HepG2 (cell line): ENCODE measurements around the gene RNPEPL1. TPM values are rescaled to one million over a fixed set of nuclear protein-coding genes. Genes with fewer than 3 reads are reported as not detected.
A peak's percentile ranks its signal among the peaks of the same experiment; 100 is the strongest.

Experiments used
- ATAC-seq: fragments of 200-7000 bp; cut with Tn5 transposase; 3 replicates; pipeline ENCODE4 v1.9.1; 2020; ENCODE audit warnings: mild to moderate bottlenecking, moderate library complexity
- BruUV-seq: library from RNA; stranded (reverse); fragments of 400-500 nt; replicated peaks from 2 replicates; lab custom pipeline; 2021; lab: Mats Ljungman, UMichigan
- CTCF ChIA-PET: fragments of 300-600 bp; formaldehyde crosslinking; extraction: SDS; loops from one replicate; lab custom pipeline; 2021; ENCODE audit warnings: low total read pairs, inconsistent platforms, low intra/inter-chr PET ratio; lab: Yijun Ruan, JAX
- POLR2A ChIA-PET: fragments of 350-600 bp; sonication (Branson Sonifier 250); formaldehyde crosslinking; loops from one replicate; lab custom pipeline; 2020; ENCODE audit warnings: antibody characterized with exemption, inconsistent platforms; lab: Yijun Ruan, JAX
- DNase-seq: peaks from one replicate; pipeline ENCODE4 v3.0.0-alpha.2; 2015; ENCODE audit warnings: low spot score
- FAIRE-seq: peaks from 3 replicates; lab custom pipeline; 2011; peaks lifted over from hg19 to GRCh38; lab: Jason Lieb, UNC
- H2AFZ ChIP-seq: one replicate; pipeline ENCODE4 v1.6.1; 2011; ENCODE audit warnings: low read length, inconsistent platforms
- H3K27ac ChIP-seq: fragments of 300-600 bp; 3 replicates; pipeline ENCODE4 v1.8.0; 2011; ENCODE audit warnings: mixed run types, mild to moderate bottlenecking, mixed read lengths, low read length, inconsistent platforms; ENCODE audit not compliant: insufficient read depth; ENCODE audit errors: extremely low read length
- H3K27me3 ChIP-seq, 2 experiments: fragments of 200-600 bp in 1 of 2; 2 replicates in 1 of 2; 3 replicates in 1 of 2; pipeline versions ENCODE4 v1.6.0 to v1.8.0; 2011; ENCODE audit warnings: low read length in 2 of 2, mild to moderate bottlenecking in 2 of 2, moderate library complexity in 2 of 2, inconsistent platforms in 1 of 2; ENCODE audit not compliant: insufficient read depth in 2 of 2, control insufficient read depth in 1 of 2
- H3K36me3 ChIP-seq, 2 experiments: fragments of 200-600 bp in 1 of 2; replicated peaks in 1 of 2; 2 replicates in 1 of 2; 3 replicates in 1 of 2; pipeline versions ENCODE4 v1.5.1 to v1.8.0; 2011; ENCODE audit warnings: low read length in 2 of 2, inconsistent platforms in 1 of 2; ENCODE audit not compliant: insufficient read depth in 2 of 2, control insufficient read depth in 1 of 2
- H3K4me1 ChIP-seq: 2 replicates; pipeline ENCODE4 v1.5.1; 2012; ENCODE audit warnings: low read length, inconsistent platforms; ENCODE audit not compliant: insufficient read depth
- H3K4me2 ChIP-seq: 2 replicates; pipeline ENCODE4 v1.6.0; 2011; ENCODE audit warnings: low read depth, low read length, inconsistent platforms
- H3K4me3 ChIP-seq, 3 experiments: fragments of 200-600 bp in 1 of 3; sonication (generic), shearing (Covaris generic) in 1 of 3; replicated peaks in 1 of 3; 2 replicates each; pipeline ENCODE4 v1.5.1; 2011 to 2016; ENCODE audit warnings: low read length in 3 of 3, inconsistent platforms in 2 of 3, low read depth in 2 of 3, mild to moderate bottlenecking in 2 of 3, control low read depth in 1 of 3, mixed read lengths in 1 of 3; ENCODE audit not compliant: insufficient read depth in 1 of 3
- H3K79me2 ChIP-seq: one replicate; pipeline ENCODE4 v1.6.1; 2011; ENCODE audit warnings: low read length, inconsistent platforms; ENCODE audit not compliant: insufficient read depth
- H3K9ac ChIP-seq: 2 replicates; pipeline ENCODE4 v1.6.0; 2011; ENCODE audit warnings: mild to moderate bottlenecking, low read depth, low read length, inconsistent platforms; ENCODE audit not compliant: insufficient read depth
- H3K9me3 ChIP-seq: 2 replicates; pipeline ENCODE4 v1.5.1; 2012; ENCODE audit warnings: mild to moderate bottlenecking, low read length
- H4K20me1 ChIP-seq: 2 replicates; pipeline ENCODE4 v1.6.0; 2011; ENCODE audit warnings: inconsistent platforms, mild to moderate bottlenecking, low read length, moderate library complexity; ENCODE audit not compliant: insufficient read depth
- CTCF ChIP-seq: sonication (generic); formaldehyde crosslinking; IDR thresholded peaks from 2 replicates; pipeline ENCODE4 v1.5.0; 2020; ENCODE audit warnings: mild to moderate bottlenecking, missing genetic modification reagents, moderate library complexity
- MYC ChIP-seq: sonication (generic); formaldehyde crosslinking; IDR thresholded peaks from 2 replicates; pipeline ENCODE4 v1.9.0; 2021; ENCODE audit warnings: missing genetic modification reagents, borderline replicate concordance
- PREB ChIP-seq: sonication (generic); formaldehyde crosslinking; IDR thresholded peaks from 2 replicates; pipeline ENCODE4 v1.4.0; 2020; ENCODE audit warnings: missing genetic modification reagents
- RNF2 ChIP-seq: fragments of 450-650 bp; conservative IDR thresholded peaks from 2 replicates; pipeline ENCODE4 v1.6.1; 2016; ENCODE audit warnings: low read depth
- ZFYVE20 ChIP-seq: sonication (generic); formaldehyde crosslinking; IDR thresholded peaks from 2 replicates; pipeline ENCODE4 v1.8.0; 2023; ENCODE audit warnings: low read depth, mild to moderate bottlenecking, moderate library complexity, missing genetic modification reagents, borderline replicate concordance
- ZNF317 ChIP-seq: sonication (generic); formaldehyde crosslinking; IDR thresholded peaks from 2 replicates; pipeline ENCODE4 v1.5.0; 2020; ENCODE audit warnings: mild to moderate bottlenecking, missing genetic modification reagents
- ZNF563 ChIP-seq: sonication (generic); formaldehyde crosslinking; IDR thresholded peaks from 2 replicates; pipeline ENCODE4 v1.8.0; 2022; ENCODE audit warnings: mild to moderate bottlenecking, moderate library complexity, missing genetic modification reagents
- ZSCAN25 ChIP-seq: sonication (generic); formaldehyde crosslinking; IDR thresholded peaks from 2 replicates; pipeline ENCODE4 v1.8.0; 2022; ENCODE audit warnings: mild to moderate bottlenecking, missing genetic modification reagents
- ZSCAN30 ChIP-seq: sonication (generic); formaldehyde crosslinking; IDR thresholded peaks from 2 replicates; pipeline ENCODE4 v1.5.0; 2020; ENCODE audit warnings: mild to moderate bottlenecking, missing genetic modification reagents
- WGBS: methylation state at CpG from one replicate; pipeline ENCODE4 v1.1.6; 2017; ENCODE audit warnings: low lambda C conversion rate; 5-methylcytosine and 5-hydroxymethylcytosine counted together
- in situ Hi-C: cut with HindIII; loops from 2 replicates; pipeline ENCODE4 v1.10.0; 2017; ENCODE audit warnings: low pct_unique_long_range_greater_than_20kb; ENCODE audit not compliant: extremely low pct_ligation_motif_present
- intact Hi-C: fragments of 100-400 bp; cut with micrococcal nuclease; formaldehyde crosslinking; loops from one replicate; pipeline ENCODE4 v1.10.0; 2022; ENCODE audit not compliant: unreplicated experiment
- polyA plus RNA-seq, 8 experiments: library from polyadenylated mRNA; depleted of rRNA in 3 of 8; stranded (reverse) in 7 of 8; unstranded in 1 of 8; fragments of >200 nt; fragmentation: Illumina TruSeq in 4 of 8; extraction: Trizol in 4 of 8; gene quantifications; 2 replicates each; pipeline versions ENCODE4 v1.2.1 to v1.2.3, GENCODE V29; 2011 to 2016; ENCODE audit warnings: low read depth in 4 of 8, missing spikeins in 1 of 8, mixed read lengths in 1 of 8; ENCODE audit not compliant: insufficient read depth in 1 of 8
- total RNA-seq, 5 experiments: library from RNA; depleted of rRNA; stranded (reverse); fragments of >200 nt; fragmentation: Illumina TruSeq; extraction: Trizol; gene quantifications; 2 replicates each; pipeline ENCODE4 v1.2.3, GENCODE V29; 2016; ENCODE audit warnings: low read depth in 1 of 5
- TF ChIP-seq, protein P1 (sequence below): sonication (generic); formaldehyde crosslinking; IDR thresholded peaks from 2 replicates; pipeline ENCODE4 v1.4.0; 2020; ENCODE audit warnings: low read depth, missing genetic modification reagents

RNPEPL1 gene
- total and polyA plus RNA-seq, 2 of the 13 experiments (the other 11 are each of a cell fraction or from before 2014, with no cell fraction given): 13.0 to 18.0 TPM

DNA sequence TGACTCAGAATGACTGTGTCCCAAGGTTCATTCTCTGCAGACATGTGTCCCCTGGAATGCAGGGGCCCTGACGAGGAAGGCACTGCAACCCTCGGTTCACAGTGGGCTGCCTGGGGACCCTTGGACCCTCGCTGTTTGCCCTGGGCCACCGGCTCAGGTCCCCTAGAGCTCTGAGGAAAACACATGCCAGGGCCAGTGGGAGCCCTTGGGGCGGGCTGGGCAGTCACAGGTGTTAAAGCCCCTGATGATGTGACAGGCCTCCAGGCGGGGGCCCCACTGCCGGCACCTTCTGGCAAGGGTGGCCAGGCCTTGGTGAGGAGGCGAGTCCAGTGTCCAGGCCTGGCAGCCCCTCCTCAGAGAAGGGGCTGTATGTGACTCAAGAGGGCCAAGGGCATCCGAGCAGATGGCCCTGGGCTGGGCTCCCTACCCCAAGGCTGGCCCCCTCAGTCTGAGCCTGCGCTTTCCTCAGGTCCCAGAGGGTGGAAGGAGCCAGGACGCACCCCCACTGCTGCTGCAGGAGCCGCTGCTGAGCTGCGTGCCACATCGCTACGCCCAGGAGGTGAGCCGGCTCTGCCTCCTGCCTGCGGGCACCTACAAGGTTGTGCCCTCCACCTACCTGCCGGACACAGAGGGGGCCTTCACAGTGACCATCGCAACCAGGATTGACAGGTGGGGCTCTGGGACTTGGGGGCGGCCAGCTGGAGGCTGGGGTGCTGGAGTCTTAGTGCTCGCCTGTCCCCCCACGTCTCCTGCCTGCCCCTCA, 29.3 kb downstream of the RNPEPL1 start (continued):
- TF ChIP-seq PREB (no peak), ZNF317 (CRISPR knock-in tag) (no peak), RNF2 (0 out of 2 replicates have a peak, but pooled peaks have one; percentile 66), ZSCAN25 (0 out of 2 replicates have a peak, but pooled peaks have one; percentile 10), CTCF (CRISPR knock-in tag) (peak; percentile 34; the same call in 1 of the 2 replicates), ZNF563 (CRISPR knock-in tag) (0 out of 2 replicates have a peak, but pooled peaks have one; percentile 40)

DNA sequence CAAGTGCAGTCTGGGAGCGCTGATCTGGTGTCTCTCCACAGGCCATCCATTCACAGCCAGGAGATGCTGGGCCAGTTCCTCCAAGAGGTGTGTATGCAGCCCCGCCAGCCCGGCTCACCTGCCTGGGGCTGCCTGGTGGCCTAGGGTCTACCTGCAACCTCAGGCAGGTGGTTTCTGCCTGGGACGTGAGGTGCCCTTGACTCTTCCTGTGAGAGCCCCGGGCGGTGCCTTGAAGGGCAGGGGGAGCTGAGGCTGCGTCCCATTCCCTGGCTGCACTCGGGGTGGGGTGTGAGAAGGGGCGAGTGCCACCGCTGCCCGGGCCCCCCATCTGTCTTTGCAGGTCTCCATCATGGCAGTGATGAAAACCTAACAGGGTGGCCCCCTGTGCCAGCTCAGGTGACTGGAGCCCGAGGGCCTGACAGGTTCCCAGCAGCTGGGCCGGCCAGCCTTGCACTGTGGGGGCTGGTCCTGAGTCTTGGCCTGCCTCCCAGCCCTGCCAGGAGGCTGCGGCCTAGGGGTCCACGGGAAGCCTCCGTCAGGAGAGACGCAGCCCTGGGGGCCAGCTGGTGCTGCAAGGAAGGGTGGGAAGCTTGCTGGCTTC, 30.1 kb downstream of the RNPEPL1 start:
- Histone ChIP-seq H4K20me1 (no peaks in the 10 kb centered on the region), H3K4me1 (peaks cover 45% of the 10 kb centered on the region), H3K4me2 (no peak overlapping the region), H2AFZ (no peak overlapping the region), H3K79me2 (peaks cover 3% of the 10 kb centered on the region), H3K9ac (peak overlapping the region; percentile 66; the same call in 1 of the 2 replicates), H3K9me3 (no peaks in the 10 kb centered on the region), H3K4me3 (no peak overlapping the region), H3K27me3 (no peaks in the 10 kb centered on the region), H3K27ac (peak overlapping the region; percentile 94), H3K36me3 (peaks cover 6 to 8% of the 10 kb centered on the region in 2 experiments; a peak in 3 of 5 replicates)
- DNase-seq: no peak
- CTCF ChIA-PET: no interaction called here
- WGBS: 100% methylated on average over 11 of the region's 17 CpGs
- intact Hi-C loops (no loop called here), in situ Hi-C loops (no loop called here)
- BruUV-seq: no TSS peak
- FAIRE-seq: no peak
- POLR2A ChIA-PET: interaction anchor here (2.7 kb wide), 1 partner anchor 12 kb away, joined by 22 read pairs; the partner anchor contains the start of gene CAPN10
- ATAC-seq: no peak
- TF ChIP-seq ZFYVE20 (CRISPR knock-in tag) (no peak), ZSCAN30 (CRISPR knock-in tag) (no peak), MYC (no peak)
- TF ChIP-seq, protein P1, sequence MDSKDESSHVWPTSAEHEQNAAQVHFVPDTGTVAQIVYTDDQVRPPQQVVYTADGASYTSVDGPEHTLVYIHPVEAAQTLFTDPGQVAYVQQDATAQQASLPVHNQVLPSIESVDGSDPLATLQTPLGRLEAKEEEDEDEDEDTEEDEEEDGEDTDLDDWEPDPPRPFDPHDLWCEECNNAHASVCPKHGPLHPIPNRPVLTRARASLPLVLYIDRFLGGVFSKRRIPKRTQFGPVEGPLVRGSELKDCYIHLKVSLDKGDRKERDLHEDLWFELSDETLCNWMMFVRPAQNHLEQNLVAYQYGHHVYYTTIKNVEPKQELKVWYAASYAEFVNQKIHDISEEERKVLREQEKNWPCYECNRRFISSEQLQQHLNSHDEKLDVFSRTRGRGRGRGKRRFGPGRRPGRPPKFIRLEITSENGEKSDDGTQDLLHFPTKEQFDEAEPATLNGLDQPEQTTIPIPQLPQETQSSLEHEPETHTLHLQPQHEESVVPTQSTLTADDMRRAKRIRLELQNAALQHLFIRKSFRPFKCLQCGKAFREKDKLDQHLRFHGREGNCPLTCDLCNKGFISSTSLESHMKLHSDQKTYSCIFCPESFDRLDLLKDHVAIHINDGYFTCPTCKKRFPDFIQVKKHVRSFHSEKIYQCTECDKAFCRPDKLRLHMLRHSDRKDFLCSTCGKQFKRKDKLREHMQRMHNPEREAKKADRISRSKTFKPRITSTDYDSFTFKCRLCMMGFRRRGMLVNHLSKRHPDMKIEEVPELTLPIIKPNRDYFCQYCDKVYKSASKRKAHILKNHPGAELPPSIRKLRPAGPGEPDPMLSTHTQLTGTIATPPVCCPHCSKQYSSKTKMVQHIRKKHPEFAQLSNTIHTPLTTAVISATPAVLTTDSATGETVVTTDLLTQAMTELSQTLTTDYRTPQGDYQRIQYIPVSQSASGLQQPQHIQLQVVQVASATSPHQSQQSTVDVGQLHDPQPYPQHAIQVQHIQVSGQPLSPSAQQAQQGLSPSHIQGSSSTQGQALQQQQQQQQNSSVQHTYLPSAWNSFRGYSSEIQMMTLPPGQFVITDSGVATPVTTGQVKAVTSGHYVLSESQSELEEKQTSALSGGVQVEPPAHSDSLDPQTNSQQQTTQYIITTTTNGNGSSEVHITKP (CRISPR knock-in tag): no peak
